ENCODE data around the gene LORICRIN.

The LORICRIN gene

DNA sequence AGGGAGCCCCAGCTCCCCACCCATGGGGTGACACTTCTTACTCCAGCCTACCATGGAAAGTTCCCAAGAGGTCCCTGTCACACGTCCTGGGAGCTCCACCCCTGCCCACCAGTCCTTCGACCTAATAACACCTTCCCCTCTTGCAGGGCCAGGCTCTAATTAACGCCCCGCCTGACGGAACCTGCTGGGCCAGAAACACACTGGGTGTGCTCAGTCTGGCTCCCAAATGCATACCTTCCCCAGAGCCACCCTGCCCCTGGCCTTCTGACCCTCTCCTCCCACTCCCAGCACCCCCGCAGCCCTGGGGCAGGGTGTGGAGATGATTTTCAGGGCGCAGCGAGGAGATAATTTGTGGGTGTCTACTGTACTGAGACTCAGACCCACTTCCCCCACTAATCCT lies 32.7 kb downstream of the LORICRIN start:
- H3K36me3 ChIP-seq (ENCODE audit: control insufficient read depth, insufficient read depth, low read length): no peaks in the 10 kb centered on the region
- TF ChIP-seq, protein P1, sequence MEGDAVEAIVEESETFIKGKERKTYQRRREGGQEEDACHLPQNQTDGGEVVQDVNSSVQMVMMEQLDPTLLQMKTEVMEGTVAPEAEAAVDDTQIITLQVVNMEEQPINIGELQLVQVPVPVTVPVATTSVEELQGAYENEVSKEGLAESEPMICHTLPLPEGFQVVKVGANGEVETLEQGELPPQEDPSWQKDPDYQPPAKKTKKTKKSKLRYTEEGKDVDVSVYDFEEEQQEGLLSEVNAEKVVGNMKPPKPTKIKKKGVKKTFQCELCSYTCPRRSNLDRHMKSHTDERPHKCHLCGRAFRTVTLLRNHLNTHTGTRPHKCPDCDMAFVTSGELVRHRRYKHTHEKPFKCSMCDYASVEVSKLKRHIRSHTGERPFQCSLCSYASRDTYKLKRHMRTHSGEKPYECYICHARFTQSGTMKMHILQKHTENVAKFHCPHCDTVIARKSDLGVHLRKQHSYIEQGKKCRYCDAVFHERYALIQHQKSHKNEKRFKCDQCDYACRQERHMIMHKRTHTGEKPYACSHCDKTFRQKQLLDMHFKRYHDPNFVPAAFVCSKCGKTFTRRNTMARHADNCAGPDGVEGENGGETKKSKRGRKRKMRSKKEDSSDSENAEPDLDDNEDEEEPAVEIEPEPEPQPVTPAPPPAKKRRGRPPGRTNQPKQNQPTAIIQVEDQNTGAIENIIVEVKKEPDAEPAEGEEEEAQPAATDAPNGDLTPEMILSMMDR (IDR thresholded peaks at IDR 0.05; ENCODE audit: insufficient read depth, low read length, poor library complexity, severe bottlenecking): no peak
- H3K27me3 ChIP-seq (replicated peaks; ENCODE audit: control insufficient read depth, insufficient read depth, low read length): no peaks in the 10 kb centered on the region
- H3K4me3 ChIP-seq (replicated peaks; ENCODE audit: low read depth, low read length): no peak overlapping the region
- DNase-seq (ENCODE audit: extremely low read depth, insufficient read length): no peak

GRCh38 chr1:153292740-153293479 lies 33.4 kb downstream of the LORICRIN start:
- TF ChIP-seq, protein P1 (IDR thresholded peaks at IDR 0.05; ENCODE audit: insufficient read depth, low read length, poor library complexity, severe bottlenecking): no peak
- no peaks in the 10 kb centered on the region for H3K36me3 ChIP-seq (ENCODE audit: control insufficient read depth, insufficient read depth, low read length)
- DNase-seq (ENCODE audit: extremely low read depth, insufficient read length): no peak
- H3K4me3 ChIP-seq (replicated peaks; ENCODE audit: low read depth, low read length): no peak overlapping the region
- no peaks in the 10 kb centered on the region; the same call in 1 of the 2 replicates for H3K27me3 ChIP-seq (replicated peaks; ENCODE audit: control insufficient read depth, insufficient read depth, low read length)

GRCh38 chr1:153293480-153293775 lies 33.9 kb downstream of the LORICRIN start:
- no peak for DNase-seq (ENCODE audit: extremely low read depth, insufficient read length)
- Histone ChIP-seq H3K27me3 (replicated peaks; ENCODE audit: control insufficient read depth, insufficient read depth, low read length) (no peaks in the 10 kb centered on the region; the same call in 1 of the 2 replicates), H3K36me3 (ENCODE audit: control insufficient read depth, insufficient read depth, low read length) (no peaks in the 10 kb centered on the region), H3K4me3 (replicated peaks; ENCODE audit: low read depth, low read length) (no peak overlapping the region)
- TF ChIP-seq, protein P1 (IDR thresholded peaks at IDR 0.05; ENCODE audit: insufficient read depth, low read length, poor library complexity, severe bottlenecking): no peak

- no peak for DNase-seq (ENCODE audit: extremely low read depth, insufficient read length)
- Histone ChIP-seq H3K4me3 (replicated peaks; ENCODE audit: low read depth, low read length) (no peak overlapping the region), H3K27me3 (replicated peaks; ENCODE audit: control insufficient read depth, insufficient read depth, low read length) (no peaks in the 10 kb centered on the region; the same call in 1 of the 2 replicates), H3K36me3 (ENCODE audit: control insufficient read depth, insufficient read depth, low read length) (no peaks in the 10 kb centered on the region)
- TF ChIP-seq, protein P1 (IDR thresholded peaks at IDR 0.05; ENCODE audit: insufficient read depth, low read length, poor library complexity, severe bottlenecking): no peak
These were observed 34.4 kb downstream of the LORICRIN start for GRCh38 chr1:153293851-153294250.

DNA sequence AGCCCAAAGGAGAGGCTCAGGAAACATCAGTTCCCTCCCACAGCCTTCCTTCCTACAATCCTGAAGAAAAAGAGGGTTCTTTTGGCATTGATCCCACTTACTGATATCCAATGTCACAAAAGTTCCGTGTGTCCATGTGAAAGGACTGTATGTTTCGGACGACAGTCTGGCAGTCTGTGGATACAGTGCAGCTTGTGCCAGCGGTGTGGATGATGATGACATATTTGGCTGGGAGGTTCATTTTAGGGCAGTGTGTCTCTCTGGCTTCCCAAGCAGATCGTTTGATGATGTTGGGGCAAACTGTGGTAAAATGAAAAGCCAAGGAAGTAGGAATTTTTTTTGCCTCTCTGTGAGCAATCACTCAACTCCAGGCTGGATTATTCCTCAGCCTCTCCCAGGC lies 42.8 kb downstream of the LORICRIN start:
- Histone ChIP-seq H3K36me3 (ENCODE audit: control insufficient read depth, insufficient read depth, low read length) (no peaks in the 10 kb centered on the region), H3K27me3 (replicated peaks; ENCODE audit: control insufficient read depth, insufficient read depth, low read length) (peaks cover 1% of the 10 kb centered on the region; the same call in 1 of the 2 replicates), H3K4me3 (replicated peaks; ENCODE audit: low read depth, low read length) (no peak overlapping the region)
- TF ChIP-seq, protein P1 (IDR thresholded peaks at IDR 0.05; ENCODE audit: insufficient read depth, low read length, poor library complexity, severe bottlenecking): no peak
- DNase-seq (ENCODE audit: extremely low read depth, insufficient read length): no peak

Measured in GM06990 (cell line).